ENCODE data around the gene CROCC2.

The CROCC2 gene

GRCh38 chr2:240894836-240895558 is 11.1 kb upstream of the CROCC2 start:
- H3K4me3 ChIP-seq (ENCODE audit: low read length), result no peak overlapping the region
- no peaks in the 10 kb centered on the region for H3K9me3 ChIP-seq (ENCODE audit: control insufficient read depth, low read length)
- no peak for DNase-seq (ENCODE audit: low read depth)
- H3K36me3 ChIP-seq (ENCODE audit: control insufficient read depth, insufficient read depth, low read length, severe bottlenecking), result no peaks in the 10 kb centered on the region
- no peaks in the 10 kb centered on the region for H3K27me3 ChIP-seq (replicated peaks; ENCODE audit: control insufficient read depth, insufficient read depth, low read length)
- no peaks in the 10 kb centered on the region for H3K4me1 ChIP-seq (ENCODE audit: control insufficient read depth, insufficient read depth, low read length)
- no peak overlapping the region for H3K9ac ChIP-seq (ENCODE audit: low read length)

GRCh38 chr2:240895656-240896388 is 10.3 kb upstream of the CROCC2 start, which contains the start of gene MAB21L4:
Gene MAB21L4, minus strand, starts transcription at chr2:240896156. Its CDS starts 159 bp downstream, at chr2:240895997.
- H3K9ac ChIP-seq (ENCODE audit: low read length), result no peak within 1 kb of the TSS
- no peak for DNase-seq (ENCODE audit: low read depth)
- H3K9me3 ChIP-seq (ENCODE audit: control insufficient read depth, low read length), result peaks cover 7% of the 10 kb centered on the region
- no peaks in the 10 kb centered on the region for H3K4me1 ChIP-seq (ENCODE audit: control insufficient read depth, insufficient read depth, low read length)
- H3K27me3 ChIP-seq (replicated peaks; ENCODE audit: control insufficient read depth, insufficient read depth, low read length), result no peaks in the 10 kb centered on the region
- no peak within 1 kb of the TSS for H3K4me3 ChIP-seq (ENCODE audit: low read length)
- no peaks in the 10 kb centered on the region for H3K36me3 ChIP-seq (ENCODE audit: control insufficient read depth, insufficient read depth, low read length, severe bottlenecking)

GRCh38 chr2:240896394-240896793 is 9.7 kb upstream of the CROCC2 start:
- H3K27me3 ChIP-seq (replicated peaks; ENCODE audit: control insufficient read depth, insufficient read depth, low read length), result no peaks in the 10 kb centered on the region
- H3K9me3 ChIP-seq (ENCODE audit: control insufficient read depth, low read length), result peaks cover 11% of the 10 kb centered on the region
- H3K9ac ChIP-seq (ENCODE audit: low read length), result no peak overlapping the region
- H3K36me3 ChIP-seq (ENCODE audit: control insufficient read depth, insufficient read depth, low read length, severe bottlenecking), result no peaks in the 10 kb centered on the region
- no peaks in the 10 kb centered on the region for H3K4me1 ChIP-seq (ENCODE audit: control insufficient read depth, insufficient read depth, low read length)
- no peak for DNase-seq (ENCODE audit: low read depth)
- H3K4me3 ChIP-seq (ENCODE audit: low read length), result no peak overlapping the region

GRCh38 chr2:240896871-240897692 is 9.1 kb upstream of the CROCC2 start:
- no peak for DNase-seq (ENCODE audit: low read depth)
- Histone ChIP-seq H3K9ac (ENCODE audit: low read length) (no peak overlapping the region), H3K4me1 (ENCODE audit: control insufficient read depth, insufficient read depth, low read length) (no peaks in the 10 kb centered on the region), H3K36me3 (ENCODE audit: control insufficient read depth, insufficient read depth, low read length, severe bottlenecking) (no peaks in the 10 kb centered on the region), H3K9me3 (ENCODE audit: control insufficient read depth, low read length) (peaks cover 11% of the 10 kb centered on the region), H3K27me3 (replicated peaks; ENCODE audit: control insufficient read depth, insufficient read depth, low read length) (no peaks in the 10 kb centered on the region), H3K4me3 (ENCODE audit: low read length) (no peak overlapping the region)

- H3K27me3 ChIP-seq (replicated peaks; ENCODE audit: control insufficient read depth, insufficient read depth, low read length), result no peaks in the 10 kb centered on the region
- H3K4me3 ChIP-seq (ENCODE audit: low read length), result no peak overlapping the region
- H3K36me3 ChIP-seq (ENCODE audit: control insufficient read depth, insufficient read depth, low read length, severe bottlenecking), result no peaks in the 10 kb centered on the region
- H3K4me1 ChIP-seq (ENCODE audit: control insufficient read depth, insufficient read depth, low read length), result no peaks in the 10 kb centered on the region
- DNase-seq (ENCODE audit: low read depth), result no peak
- H3K9ac ChIP-seq (ENCODE audit: low read length), result no peak overlapping the region
- peaks cover 11% of the 10 kb centered on the region for H3K9me3 ChIP-seq (ENCODE audit: control insufficient read depth, low read length)
These were observed 7.9 kb upstream of the CROCC2 start for GRCh38 chr2:240898108-240898730.

GRCh38 chr2:240898731-240899467 is 7.2 kb upstream of the CROCC2 start:
- Histone ChIP-seq H3K9me3 (ENCODE audit: control insufficient read depth, low read length) (peaks cover 11% of the 10 kb centered on the region), H3K9ac (ENCODE audit: low read length) (no peak overlapping the region), H3K36me3 (ENCODE audit: control insufficient read depth, insufficient read depth, low read length, severe bottlenecking) (no peaks in the 10 kb centered on the region), H3K4me3 (ENCODE audit: low read length) (no peak overlapping the region), H3K27me3 (replicated peaks; ENCODE audit: control insufficient read depth, insufficient read depth, low read length) (no peaks in the 10 kb centered on the region), H3K4me1 (ENCODE audit: control insufficient read depth, insufficient read depth, low read length) (no peaks in the 10 kb centered on the region)
- DNase-seq (ENCODE audit: low read depth), result no peak

GRCh38 chr2:240899468-240899865 is 6.7 kb upstream of the CROCC2 start:
- no peaks in the 10 kb centered on the region for H3K36me3 ChIP-seq (ENCODE audit: control insufficient read depth, insufficient read depth, low read length, severe bottlenecking)
- H3K27me3 ChIP-seq (replicated peaks; ENCODE audit: control insufficient read depth, insufficient read depth, low read length), result no peaks in the 10 kb centered on the region
- H3K9ac ChIP-seq (ENCODE audit: low read length), result no peak overlapping the region
- no peak for DNase-seq (ENCODE audit: low read depth)
- H3K4me3 ChIP-seq (ENCODE audit: low read length), result no peak overlapping the region
- H3K4me1 ChIP-seq (ENCODE audit: control insufficient read depth, insufficient read depth, low read length), result no peaks in the 10 kb centered on the region
- H3K9me3 ChIP-seq (ENCODE audit: control insufficient read depth, low read length), result peaks cover 11% of the 10 kb centered on the region

GRCh38 chr2:240900141-240900860 is 5.8 kb upstream of the CROCC2 start:
- Histone ChIP-seq H3K4me3 (ENCODE audit: low read length) (no peak overlapping the region), H3K4me1 (ENCODE audit: control insufficient read depth, insufficient read depth, low read length) (no peaks in the 10 kb centered on the region), H3K27me3 (replicated peaks; ENCODE audit: control insufficient read depth, insufficient read depth, low read length) (no peaks in the 10 kb centered on the region), H3K9ac (ENCODE audit: low read length) (no peak overlapping the region), H3K9me3 (ENCODE audit: control insufficient read depth, low read length) (peaks cover 11% of the 10 kb centered on the region), H3K36me3 (ENCODE audit: control insufficient read depth, insufficient read depth, low read length, severe bottlenecking) (no peaks in the 10 kb centered on the region)
- DNase-seq (ENCODE audit: low read depth), result no peak

GRCh38 chr2:240901986-240902614 is 4.0 kb upstream of the CROCC2 start:
- no peaks in the 10 kb centered on the region for H3K36me3 ChIP-seq (ENCODE audit: control insufficient read depth, insufficient read depth, low read length, severe bottlenecking)
- no peaks in the 10 kb centered on the region for H3K4me1 ChIP-seq (ENCODE audit: control insufficient read depth, insufficient read depth, low read length)
- no peak overlapping the region for H3K4me3 ChIP-seq (ENCODE audit: low read length)
- no peak overlapping the region for H3K9ac ChIP-seq (ENCODE audit: low read length)
- DNase-seq (ENCODE audit: low read depth), result no peak
- peaks cover 14% of the 10 kb centered on the region for H3K27me3 ChIP-seq (replicated peaks; ENCODE audit: control insufficient read depth, insufficient read depth, low read length)
- H3K9me3 ChIP-seq (ENCODE audit: control insufficient read depth, low read length), result peaks cover 11% of the 10 kb centered on the region

- no peaks in the 10 kb centered on the region for H3K4me1 ChIP-seq (ENCODE audit: control insufficient read depth, insufficient read depth, low read length)
- no peak for DNase-seq (ENCODE audit: low read depth)
These were observed 3.5 kb upstream of the CROCC2 start for GRCh38 chr2:240902615-240903041.

More at GRCh38 chr2:240902615-240903041, 3.5 kb upstream of the CROCC2 start:
- no peaks in the 10 kb centered on the region for H3K36me3 ChIP-seq (ENCODE audit: control insufficient read depth, insufficient read depth, low read length, severe bottlenecking)
- peaks cover 19% of the 10 kb centered on the region for H3K27me3 ChIP-seq (replicated peaks; ENCODE audit: control insufficient read depth, insufficient read depth, low read length)
- H3K4me3 ChIP-seq (ENCODE audit: low read length), result no peak overlapping the region
- no peak overlapping the region for H3K9ac ChIP-seq (ENCODE audit: low read length)
- peaks cover 11% of the 10 kb centered on the region for H3K9me3 ChIP-seq (ENCODE audit: control insufficient read depth, low read length)

Measured in adipocyte (in vitro differentiated cells).